HUES64 (cell line): Measurements from ENCODE around the gene ENO4.

ENCODE experiments used
- H3K27ac ChIP-seq: 2 replicates; pipeline ENCODE4 v1.7.0; 2013; ENCODE audit warnings: low read depth, low read length, inconsistent platforms
- H3K27me3 ChIP-seq: 2 replicates; pipeline ENCODE4 v1.6.1; 2013; ENCODE audit warnings: mild to moderate bottlenecking, low read length; ENCODE audit not compliant: insufficient read depth
- H3K36me3 ChIP-seq: 2 replicates; pipeline ENCODE4 v1.6.1; 2013; ENCODE audit warnings: mild to moderate bottlenecking, low read length; ENCODE audit not compliant: insufficient read depth
- H3K4me1 ChIP-seq: 2 replicates; pipeline ENCODE4 v1.6.1; 2013; ENCODE audit warnings: mild to moderate bottlenecking, low read length, moderate library complexity; ENCODE audit not compliant: insufficient read depth
- H3K4me3 ChIP-seq: 2 replicates; pipeline ENCODE4 v1.5.1; 2013; ENCODE audit warnings: mild to moderate bottlenecking, low read length, moderate library complexity
- H3K9ac ChIP-seq: 2 replicates; pipeline ENCODE4 v1.6.1; 2013; ENCODE audit warnings: mild to moderate bottlenecking, low read depth, low read length
- H3K9me3 ChIP-seq: 2 replicates; pipeline ENCODE4 v1.6.1; 2013; ENCODE audit warnings: low read depth, low read length; ENCODE audit not compliant: insufficient read depth
- WGBS: fragments of 150-250, 120-280 bp; methylation state at CpG from one replicate; pipeline ENCODE4 v1.1.7; 2013; ENCODE audit warnings: missing lambda C conversion rate; 5-methylcytosine and 5-hydroxymethylcytosine counted together

Gene ENO4

DNA sequence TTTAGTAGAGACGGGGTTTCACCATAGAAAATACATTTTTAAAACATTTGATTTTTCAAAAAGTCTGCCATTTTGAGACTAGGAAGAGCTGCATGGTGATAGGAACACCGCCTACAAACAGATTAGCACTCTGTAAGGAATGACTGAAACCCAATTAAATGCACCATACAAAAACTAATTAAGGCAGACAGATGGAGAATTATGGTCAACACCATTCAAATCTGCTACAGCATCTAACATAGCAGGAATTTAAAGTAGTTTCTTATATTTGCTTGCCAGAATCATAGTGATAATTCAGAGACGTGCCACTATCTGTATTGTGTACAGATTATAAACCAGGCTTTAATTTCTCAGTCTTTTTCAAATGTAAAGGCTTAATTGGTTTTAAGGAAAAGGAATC, 68.2 kb downstream of the ENO4 start:
- no peak overlapping the region for H3K9ac ChIP-seq
- H3K27me3 ChIP-seq = no peaks in the 10 kb centered on the region
- WGBS = 100% methylated on average over 3 of the region's 3 CpGs
- peaks cover 6% of the 10 kb centered on the region for H3K4me1 ChIP-seq
- no peak overlapping the region for H3K27ac ChIP-seq
- no peak overlapping the region for H3K4me3 ChIP-seq
- H3K36me3 ChIP-seq = peaks cover 22% of the 10 kb centered on the region
- H3K9me3 ChIP-seq = no peaks in the 10 kb centered on the region

DNA sequence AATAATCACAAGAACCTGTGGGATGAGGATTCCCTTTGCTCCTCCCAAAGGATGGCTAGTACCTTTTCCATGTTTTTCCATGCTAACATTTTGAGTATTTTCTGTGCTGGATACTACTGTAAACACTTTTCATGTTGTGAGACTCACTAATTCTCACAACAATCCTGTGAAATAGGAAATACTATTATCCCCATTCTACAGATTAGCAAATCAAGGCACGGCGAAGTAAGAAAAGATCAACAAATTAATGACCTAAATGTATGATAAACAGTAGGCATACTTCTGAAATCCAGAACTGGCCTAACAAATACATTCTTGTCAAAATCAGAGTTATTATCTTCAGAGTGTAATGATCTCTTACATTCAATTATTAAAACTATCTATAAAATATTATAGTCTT, 69.3 kb downstream of the ENO4 start:
- Histone ChIP-seq H3K4me1 (peaks cover 6% of the 10 kb centered on the region), H3K4me3 (no peak overlapping the region), H3K27ac (no peak overlapping the region), H3K36me3 (peaks cover 18% of the 10 kb centered on the region), H3K9me3 (no peaks in the 10 kb centered on the region), H3K9ac (no peak overlapping the region), H3K27me3 (no peaks in the 10 kb centered on the region)
- 100% methylated on average over 1 of the region's 2 CpGs for WGBS

DNA sequence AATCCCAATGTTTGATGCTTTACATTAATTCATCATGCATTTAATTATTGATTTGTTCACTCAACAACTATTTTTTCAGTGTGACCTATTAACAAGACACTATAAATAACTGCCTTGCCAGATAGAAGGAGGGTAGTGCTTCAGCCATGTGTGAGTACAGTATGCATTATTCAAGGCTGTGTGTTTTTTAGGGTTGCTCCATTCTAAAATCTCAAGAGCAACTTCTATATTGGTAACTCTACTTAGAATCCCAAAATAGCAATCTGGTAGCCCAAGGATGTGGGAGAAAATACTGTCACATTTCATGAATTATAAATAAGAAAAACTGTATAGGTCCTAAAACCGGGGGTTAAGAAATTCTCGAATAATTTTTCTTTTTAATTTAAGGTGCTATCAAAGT, 69.9 kb downstream of the ENO4 start:
- peaks cover 18% of the 10 kb centered on the region for H3K36me3 ChIP-seq
- WGBS = 100% methylated on average over 1 of the region's 2 CpGs
- H3K27ac ChIP-seq = no peak overlapping the region
- H3K4me3 ChIP-seq = no peak overlapping the region
- H3K9me3 ChIP-seq = no peaks in the 10 kb centered on the region
- H3K9ac ChIP-seq = no peak overlapping the region
- no peaks in the 10 kb centered on the region for H3K27me3 ChIP-seq
- H3K4me1 ChIP-seq = peaks cover 6% of the 10 kb centered on the region

DNA sequence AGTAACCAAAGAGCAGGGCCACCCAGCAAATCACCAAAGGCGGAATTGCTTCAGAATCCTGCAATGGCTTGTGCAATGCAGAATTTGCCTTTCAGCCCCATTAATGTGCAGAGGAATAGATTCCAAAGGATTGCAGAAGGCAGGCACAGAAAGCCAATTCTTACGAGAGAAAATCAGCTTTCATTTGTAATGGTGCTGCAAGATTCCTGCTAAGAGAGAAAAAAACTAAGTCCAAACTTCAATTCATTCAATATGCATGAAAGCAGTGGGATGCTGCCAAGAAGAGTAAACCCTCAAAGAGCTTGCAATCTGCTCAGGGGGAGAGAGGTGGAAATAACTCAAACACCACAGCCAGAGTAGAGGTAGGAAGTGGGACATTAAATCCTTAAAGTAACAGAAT, 70.4 kb downstream of the ENO4 start:
- peaks cover 6% of the 10 kb centered on the region for H3K4me1 ChIP-seq
- no peaks in the 10 kb centered on the region for H3K27me3 ChIP-seq
- 98% methylated on average over 1 of the region's 2 CpGs for WGBS
- no peaks in the 10 kb centered on the region for H3K9me3 ChIP-seq
- H3K9ac ChIP-seq = no peak overlapping the region
- H3K36me3 ChIP-seq = peaks cover 14% of the 10 kb centered on the region
- H3K27ac ChIP-seq = no peak overlapping the region
- no peak overlapping the region for H3K4me3 ChIP-seq

GRCh38 chr10:116925056-116925455, 75.8 kb downstream of the ENO4 start:
- WGBS = 88% methylated on average over 3 of the region's 3 CpGs
- no peak overlapping the region for H3K9ac ChIP-seq
- H3K4me1 ChIP-seq = peaks cover 15% of the 10 kb centered on the region

DNA sequence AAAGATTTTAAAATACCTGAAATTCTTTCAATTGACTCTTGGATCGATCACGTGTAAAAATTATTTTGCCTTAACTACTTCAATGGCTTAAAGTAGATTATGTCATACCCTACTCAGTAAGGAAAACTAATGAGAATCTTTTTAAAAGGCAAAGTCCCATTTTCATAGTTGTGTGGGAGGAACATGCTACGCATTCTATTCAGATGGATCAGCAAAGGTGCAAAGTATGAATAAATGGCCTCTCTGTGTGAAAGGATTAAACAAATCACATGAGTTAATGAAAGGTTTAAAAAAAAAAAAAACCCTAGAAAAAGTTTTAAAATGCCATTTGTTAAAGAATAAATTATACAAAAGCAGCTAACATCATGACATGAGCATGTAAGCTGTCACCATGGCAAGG, 77.1 kb downstream of the ENO4 start:
- Histone ChIP-seq H3K27me3 (no peaks in the 10 kb centered on the region), H3K9ac (no peak overlapping the region), H3K27ac (no peak overlapping the region), H3K4me1 (peaks cover 15% of the 10 kb centered on the region), H3K36me3 (peaks cover 14% of the 10 kb centered on the region; the same call in 1 of the 2 replicates), H3K4me3 (no peak overlapping the region), H3K9me3 (no peaks in the 10 kb centered on the region; the same call in 1 of the 2 replicates)
- 93% methylated on average over 3 of the region's 3 CpGs for WGBS

More at GRCh38 chr10:116925056-116925455, 75.8 kb downstream of the ENO4 start:
- Histone ChIP-seq H3K27ac (no peak overlapping the region), H3K9me3 (no peaks in the 10 kb centered on the region; the same call in 1 of the 2 replicates), H3K36me3 (peaks cover 19% of the 10 kb centered on the region; the same call in 1 of the 2 replicates), H3K27me3 (no peaks in the 10 kb centered on the region), H3K4me3 (no peak overlapping the region)

DNA sequence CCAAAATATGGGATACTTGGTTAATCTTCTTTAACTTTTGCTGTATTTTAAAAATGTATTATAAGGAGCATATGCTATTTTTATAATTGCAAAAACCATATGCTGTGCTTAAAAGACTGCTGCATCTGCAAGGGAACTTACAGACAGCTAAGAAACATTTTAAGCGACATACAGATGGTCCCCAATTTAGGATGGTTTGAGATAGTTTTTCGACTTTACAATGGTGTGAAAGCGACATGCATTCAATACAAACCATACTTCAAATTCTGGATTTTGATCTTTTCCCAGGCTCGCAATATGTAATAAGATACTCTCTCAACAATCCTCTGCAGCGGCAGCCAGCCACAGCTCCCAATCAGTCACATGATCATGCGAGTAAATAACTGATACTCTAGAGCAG, 82.5 kb downstream of the ENO4 start:
- H3K9me3 ChIP-seq = no peaks in the 10 kb centered on the region; the same call in 1 of the 2 replicates
- H3K9ac ChIP-seq = no peak overlapping the region
- 0 out of 2 replicates have a peak, but pooled peaks cover 2% of the 10 kb centered on the region for H3K4me1 ChIP-seq
- H3K27ac ChIP-seq = no peak overlapping the region
- no peaks in the 10 kb centered on the region for H3K27me3 ChIP-seq
- H3K36me3 ChIP-seq = peaks cover 22% of the 10 kb centered on the region; the same call in 1 of the 2 replicates
- H3K4me3 ChIP-seq = no peak overlapping the region
- 97% methylated on average over 6 of the region's 6 CpGs for WGBS
